GM08714 (cell line): ENCODE data around the gene TXNRD1.
"Not testable (repeated sequence)": the region's sequence is repeated elsewhere in the genome, so short reads cannot be mapped to it uniquely, and the experiment has no call there.

ENCODE experiments used
- H3K4me3 ChIP-seq: fragments of 200-500 bp; sonication (Bioruptor generic); 2 replicates; pipeline ENCODE4 v1.5.1; 2014; ENCODE audit warnings: mild to moderate bottlenecking, low read length, inconsistent platforms
- ZNF274 ChIP-seq: IDR thresholded peaks from 2 replicates; pipeline ENCODE4 v1.6.1; 2012; ENCODE audit warnings: mild to moderate bottlenecking, low read depth, low read length

Gene TXNRD1

GRCh38 chr12:104387190-104387589 is 171.6 kb downstream of the TXNRD1 start:
- no peak for TF ChIP-seq ZNF274
- H3K4me3 ChIP-seq, result no peak overlapping the region

GRCh38 chr12:104394086-104394485 is 178.5 kb downstream of the TXNRD1 start:
- H3K4me3 ChIP-seq, result not testable (repeated sequence)
